ENCODE results near the gene C10orf143.

C10orf143 gene

GRCh38 chr10:130128062-130128781, 17.6 kb upstream of the C10orf143 start:
- Histone ChIP-seq H3K27ac (ENCODE audit: extremely low read depth, low read depth, low read length) (no peak overlapping the region), H3K36me3 (ENCODE audit: control insufficient read depth in 2 of 2, insufficient read depth in 1 of 2, low read length in 2 of 2) (no peaks in the 10 kb centered on the region), H3K9me3 (ENCODE audit: control insufficient read depth, insufficient read depth, low read depth, low read length) (no peaks in the 10 kb centered on the region), H3K4me3 (ENCODE audit: low read depth, low read length) (no peak overlapping the region), H3K4me1 (ENCODE audit: control insufficient read depth, insufficient read depth, low read length) (peaks cover 2% of the 10 kb centered on the region; the same call in 1 of the 2 replicates)
- ChIA-PET CTCF (interaction anchor here (0.5 to 2.8 kb wide), 18 partner anchors 9 to 1885 kb away, joined by 3 to 14 read pairs (median 4); partner anchors contain the start of gene C10orf143), POLR2A (interaction anchor here (3.3 kb wide), 1 partner anchor 18 kb away, joined by 23 read pairs; the partner anchor contains the start of gene C10orf143)
- no peak for TF ChIP-seq ZXDB (tag by site-specific recombination; IDR thresholded peaks at IDR 0.05)
- TF ChIP-seq PRDM6 (tag by site-specific recombination; IDR thresholded peaks at IDR 0.05) = peak; percentile 59
- TF ChIP-seq SCRT1 (tag by site-specific recombination; IDR thresholded peaks at IDR 0.05; ENCODE audit: borderline replicate concordance) = no peak
- TF ChIP-seq ZNF530 (tag by site-specific recombination; IDR thresholded peaks at IDR 0.05; ENCODE audit: low read depth) = no peak
- no peak for TF ChIP-seq ZNF138 (tag by site-specific recombination; IDR thresholded peaks at IDR 0.05; ENCODE audit: borderline replicate concordance)
- no peak for TF ChIP-seq FEZF1 (tag by site-specific recombination; IDR thresholded peaks at IDR 0.05)
- peak; percentile 32 for TF ChIP-seq PRDM10 (tag by site-specific recombination; IDR thresholded peaks at IDR 0.05)

- H3K4me1 ChIP-seq (ENCODE audit: control insufficient read depth, insufficient read depth, low read length) = peaks cover 2% of the 10 kb centered on the region; the same call in 1 of the 2 replicates
- H3K27ac ChIP-seq (ENCODE audit: extremely low read depth, low read depth, low read length) = no peak overlapping the region
- no peak for TF ChIP-seq ZNF530 (tag by site-specific recombination; IDR thresholded peaks at IDR 0.05; ENCODE audit: low read depth)
- no peak for TF ChIP-seq ZNF274 (IDR thresholded peaks at IDR 0.05; ENCODE audit: low read length)
- TF ChIP-seq ZNF274 (tag by site-specific recombination; IDR thresholded peaks at IDR 0.05; ENCODE audit: borderline replicate concordance) = peak; percentile 37; the same call in 1 of the 2 replicates
- no peak for TF ChIP-seq TSHZ1 (tag by site-specific recombination; IDR thresholded peaks at IDR 0.05; ENCODE audit: borderline replicate concordance)
- 0 out of 2 replicates have a peak, but pooled peaks have one; percentile 9 for TF ChIP-seq SP3 (tag by site-specific recombination; IDR thresholded peaks at IDR 0.05)
- TF ChIP-seq IKZF3 (tag by site-specific recombination; IDR thresholded peaks at IDR 0.05) = peak; percentile 91
- TF ChIP-seq TRIM28 (IDR thresholded peaks at IDR 0.05; ENCODE audit: borderline replicate concordance, low read length) = peak; percentile 17; the same call in 1 of the 2 replicates
- TF ChIP-seq ZBTB17 (tag by site-specific recombination; IDR thresholded peaks at IDR 0.05) = 0 out of 2 replicates have a peak, but pooled peaks have one; percentile 37
- peak; percentile 32; the same call in 1 of the 2 replicates for TF ChIP-seq SP7 (tag by site-specific recombination; IDR thresholded peaks at IDR 0.05)
- TF ChIP-seq ZNF561 (tag by site-specific recombination; IDR thresholded peaks at IDR 0.05; ENCODE audit: borderline replicate concordance) = no peak
- peak; percentile 80 for TF ChIP-seq ZNF654 (tag by site-specific recombination; IDR thresholded peaks at IDR 0.05; ENCODE audit: low read depth)
- 0 out of 2 replicates have a peak, but pooled peaks have one; percentile 43 for TF ChIP-seq ZNF341 (tag by site-specific recombination; IDR thresholded peaks at IDR 0.05; ENCODE audit: low read depth)
- 0 out of 2 replicates have a peak, but pooled peaks have one; percentile 52 for TF ChIP-seq ZNF660 (tag by site-specific recombination; IDR thresholded peaks at IDR 0.05)
- TF ChIP-seq CTCF (tag by site-specific recombination; IDR thresholded peaks at IDR 0.05) = peak; percentile 68
- H3K4me3 ChIP-seq (ENCODE audit: low read depth, low read length) = no peak overlapping the region
- H3K36me3 ChIP-seq (ENCODE audit: control insufficient read depth in 2 of 2, insufficient read depth in 1 of 2, low read length in 2 of 2) = no peaks in the 10 kb centered on the region
- CTCF ChIA-PET = interaction anchor here (0.6 to 2.8 kb wide), 21 partner anchors 8 to 1886 kb away, joined by 3 to 14 read pairs (median 4); partner anchors contain the start of genes C10orf143 and GLRX3
- POLR2A ChIA-PET = interaction anchor here (1.7 to 3.3 kb wide), 2 partner anchors 9 to 17 kb away, joined by 8 to 23 read pairs; partner anchors contain the start of genes C10orf143 and GLRX3
- no peaks in the 10 kb centered on the region for H3K9me3 ChIP-seq (ENCODE audit: control insufficient read depth, insufficient read depth, low read depth, low read length)
These were observed 16.9 kb upstream of the C10orf143 start for GRCh38 chr10:130127364-130128061.

Data from HEK293 (cell line).